ENCODE results near the gene ZNF326.
A peak's percentile ranks its signal among the peaks of the same experiment; 100 is the strongest.

Gene ZNF326

DNA sequence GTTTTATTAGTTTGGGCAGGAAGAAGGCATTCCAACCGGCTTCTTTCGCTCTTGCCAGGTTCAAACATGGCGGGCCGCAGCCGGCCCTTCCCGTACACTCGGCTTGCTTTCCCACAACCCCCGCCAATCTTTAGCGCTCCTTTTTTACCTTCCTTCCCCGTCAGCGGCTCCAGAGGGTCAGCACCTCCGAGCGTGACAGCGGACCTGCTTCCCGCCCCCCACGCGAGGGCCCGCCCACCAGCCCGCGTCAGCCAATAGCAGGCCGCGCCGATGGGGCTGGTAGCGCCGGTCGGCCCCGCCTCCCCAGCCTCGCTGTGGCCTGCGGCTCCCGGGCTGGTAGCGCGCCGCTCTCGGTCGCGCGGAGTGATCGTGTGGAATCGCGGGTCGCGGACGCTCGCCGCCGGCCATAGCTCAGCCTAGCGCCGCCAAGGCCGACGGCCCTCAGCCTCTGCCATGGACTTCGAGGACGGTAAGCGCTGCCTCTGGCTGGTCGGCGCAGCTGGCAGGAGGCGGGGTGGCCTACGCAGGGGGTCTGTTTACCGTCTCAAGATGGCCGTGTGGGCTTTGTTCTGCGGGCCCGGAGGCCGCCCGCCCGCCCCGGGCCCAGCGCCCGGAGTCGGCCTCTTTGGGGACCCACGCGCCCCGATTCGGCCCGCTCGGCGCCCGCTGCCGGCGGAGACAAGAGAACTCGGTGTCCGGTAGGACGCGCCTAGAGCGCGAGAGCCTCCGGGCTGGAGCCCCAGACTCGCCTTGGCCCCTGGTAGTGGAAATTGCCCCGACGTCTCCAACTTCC, at the start of gene ZNF326:
ZNF326 (plus strand) TSS at position 306 of the 793 bp plus-strand sequence; CDS start at position 454, 148 bp downstream.
- DNase-seq (ENCODE audit: low read depth, low spot score), result peak; percentile 87

- no peak for DNase-seq (ENCODE audit: low read depth, low spot score)
Observed at GRCh38 chr1:89945852-89946476, 48.9 kb upstream of the ZNF326 start.

DNA sequence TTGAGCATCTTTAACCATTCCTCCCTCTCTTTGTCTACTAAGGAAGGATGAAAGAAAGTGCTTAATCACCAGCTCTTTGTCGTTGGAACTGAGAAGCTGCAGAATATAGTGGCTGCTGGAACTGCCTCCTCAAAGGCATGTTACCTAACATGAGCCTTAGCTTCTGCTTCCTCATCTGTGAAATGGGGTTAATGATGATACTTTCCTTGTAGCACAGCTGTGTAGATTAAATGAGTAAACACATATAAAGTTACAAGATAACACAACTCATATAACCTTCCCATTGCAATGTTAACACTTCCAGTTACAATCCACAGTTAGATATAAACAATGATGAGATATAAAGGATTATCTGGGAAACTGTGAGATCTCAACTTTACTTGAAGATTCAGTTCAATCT, 48.4 kb upstream of the ZNF326 start:
- no peak for DNase-seq (ENCODE audit: low read depth, low spot score)

- no peak for DNase-seq (ENCODE audit: low read depth, low spot score)
Observed at GRCh38 chr1:89948722-89949345, 46.1 kb upstream of the ZNF326 start.

DNA sequence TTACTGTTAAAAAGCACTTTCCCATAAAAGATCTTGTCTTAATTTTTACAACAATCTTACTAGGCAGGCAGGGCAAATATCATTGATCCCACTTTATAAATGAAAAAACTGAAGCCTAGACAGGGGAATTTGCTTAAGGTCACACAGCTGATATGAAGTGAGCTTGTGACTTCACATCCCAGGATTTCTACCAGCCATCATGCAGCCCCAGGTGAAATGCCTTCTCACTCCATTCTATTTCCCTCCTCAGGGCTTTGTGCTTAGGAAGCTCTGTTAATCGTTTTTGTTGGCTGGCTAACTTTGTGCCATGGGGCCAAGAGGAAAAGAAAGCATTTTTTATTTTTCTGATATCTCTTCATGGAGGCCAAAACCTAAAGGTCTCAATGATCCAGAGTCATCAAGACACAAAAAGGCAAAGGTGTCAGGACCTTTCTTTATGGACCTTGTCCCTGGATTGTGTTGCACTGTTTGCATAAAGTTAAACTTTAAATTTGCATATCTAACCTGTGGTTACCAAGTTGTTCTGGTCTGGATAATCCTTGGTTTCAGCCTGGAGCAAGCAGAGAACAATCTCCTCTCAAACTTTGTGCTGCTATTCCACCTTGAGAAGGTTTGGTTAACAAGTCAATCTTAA, 44.8 kb upstream of the ZNF326 start:
- no peak for DNase-seq (ENCODE audit: low read depth, low spot score)

- DNase-seq (ENCODE audit: low read depth, low spot score), result no peak
Observed at GRCh38 chr1:89950703-89951102, 44.2 kb upstream of the ZNF326 start.

DNA sequence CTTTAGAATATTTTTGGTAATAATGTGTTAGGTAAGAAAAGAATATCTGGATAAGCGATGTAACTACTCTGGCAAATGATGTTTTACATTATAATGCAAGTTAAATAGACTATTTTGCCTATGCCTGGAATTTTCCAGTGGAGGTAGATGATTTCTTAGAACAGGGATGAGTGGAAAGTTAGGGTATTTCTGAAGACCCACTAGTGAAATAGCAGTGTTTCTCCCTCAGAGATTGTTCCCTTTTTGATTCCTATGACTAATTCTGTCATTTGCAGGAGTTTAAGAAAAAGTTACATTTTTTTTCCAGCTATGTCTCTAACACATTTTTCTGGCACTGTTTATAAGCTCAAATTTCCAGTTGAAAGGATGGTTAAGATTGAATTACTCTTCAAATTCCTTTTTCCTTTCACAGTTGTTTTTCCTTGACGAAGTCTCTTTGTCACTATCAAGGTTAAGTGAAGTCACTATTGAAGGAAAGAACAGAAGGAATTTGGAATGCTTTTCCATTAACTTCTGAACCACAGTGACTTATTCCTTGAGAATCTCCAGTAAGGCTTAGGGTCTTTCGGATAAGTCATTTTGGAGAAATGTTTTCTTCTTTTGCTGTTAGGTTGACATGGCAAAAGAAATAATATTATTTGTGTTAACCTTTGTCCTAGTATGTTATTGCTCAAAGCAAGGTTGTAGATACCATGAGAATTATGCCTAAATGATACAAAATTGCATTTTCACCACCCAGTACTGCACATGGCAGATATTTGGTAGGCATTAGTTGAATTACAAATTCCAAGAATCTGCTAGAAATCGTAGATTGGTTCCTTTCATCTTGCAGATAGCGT, 42.9 kb upstream of the ZNF326 start:
- DNase-seq (ENCODE audit: low read depth, low spot score), result no peak

DNA sequence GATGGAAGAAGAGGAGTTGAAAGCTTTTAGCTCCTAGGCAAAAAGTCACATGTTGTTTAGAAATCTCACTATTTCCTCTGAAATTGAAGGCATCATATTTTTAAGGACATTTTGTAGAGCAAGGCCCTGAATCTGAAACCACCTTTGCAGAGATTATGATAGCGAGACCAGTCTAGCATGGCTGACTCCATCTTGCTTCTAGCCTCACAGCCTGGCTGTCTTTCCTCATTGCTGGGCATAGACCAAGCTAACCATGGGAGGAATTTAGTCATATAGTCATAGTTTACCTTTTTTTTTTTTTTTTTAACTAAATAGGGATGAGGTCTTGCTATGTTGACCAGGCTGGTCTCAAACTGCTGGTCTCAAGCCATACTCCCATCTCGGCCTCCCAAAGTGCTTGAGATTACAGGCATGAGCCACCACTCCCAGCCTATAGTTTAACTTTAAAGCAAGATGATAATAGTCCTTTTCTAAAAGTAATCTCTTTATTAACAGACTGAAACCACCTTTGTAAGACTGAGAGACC, 42.2 kb upstream of the ZNF326 start:
- no peak for DNase-seq (ENCODE audit: low read depth, low spot score)

DNA sequence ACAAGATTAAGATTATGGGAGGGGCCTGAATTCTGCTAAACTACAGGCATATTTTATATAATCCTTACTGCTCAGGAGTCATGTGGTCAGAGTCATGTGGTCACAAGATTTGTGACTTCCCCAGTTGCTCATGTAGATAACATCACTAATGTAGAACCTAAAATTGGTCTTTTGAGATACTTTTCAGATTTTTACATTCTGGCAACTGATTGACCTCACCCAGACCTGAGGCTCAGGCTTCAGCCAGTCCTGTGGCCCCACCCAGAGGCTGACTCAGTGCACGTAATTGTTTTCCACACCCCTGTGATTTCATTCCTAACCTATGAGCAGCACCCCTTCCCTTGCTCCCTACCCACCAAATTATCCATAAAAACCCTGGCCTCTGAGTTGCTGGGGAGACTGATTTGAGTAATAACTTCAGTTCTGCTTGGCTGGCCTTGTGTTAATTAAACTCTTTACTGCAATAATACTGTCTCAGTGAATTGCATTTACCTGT, 41.7 kb upstream of the ZNF326 start:
- DNase-seq (ENCODE audit: low read depth, low spot score), result no peak

DNA sequence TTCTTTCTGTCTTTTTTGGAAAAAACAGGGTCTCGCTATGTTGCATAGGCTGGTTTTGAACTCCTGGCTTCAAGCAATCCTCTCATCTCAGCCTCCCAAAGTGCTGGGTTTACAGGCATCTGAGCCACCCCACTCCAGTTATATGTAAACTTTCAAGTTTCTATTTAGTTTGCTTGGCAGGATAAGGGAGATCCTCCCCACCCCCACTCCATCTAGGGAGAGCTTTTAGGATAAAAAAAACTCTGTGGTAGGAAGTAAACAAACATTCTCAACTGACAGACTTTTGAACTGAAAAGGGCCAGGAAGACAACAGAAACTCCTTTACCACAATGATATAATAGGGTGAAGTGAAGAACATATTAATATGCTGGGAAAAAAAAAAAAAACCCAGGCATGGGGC, 41.0 kb upstream of the ZNF326 start:
- DNase-seq (ENCODE audit: low read depth, low spot score), result no peak

DNA sequence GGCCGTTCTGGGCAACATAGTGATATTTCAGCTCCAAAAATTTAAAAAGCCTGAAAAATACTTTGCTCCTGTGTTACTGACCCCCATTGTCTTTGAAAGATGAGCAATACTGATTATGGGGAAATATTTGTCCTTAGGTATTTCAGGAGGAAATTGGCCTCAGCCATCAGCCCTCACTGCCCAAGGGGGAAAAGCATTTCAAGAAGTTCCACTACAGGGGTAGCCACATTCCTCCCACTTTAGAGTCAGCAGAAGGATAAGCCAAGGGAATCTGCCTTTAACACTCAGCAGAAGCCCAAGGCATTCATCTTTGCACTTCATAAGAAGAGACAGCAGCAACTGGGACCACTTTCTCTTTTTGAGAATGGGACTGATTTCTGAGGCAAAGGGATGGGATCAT, 40.5 kb upstream of the ZNF326 start:
- DNase-seq (ENCODE audit: low read depth, low spot score), result no peak

DNA sequence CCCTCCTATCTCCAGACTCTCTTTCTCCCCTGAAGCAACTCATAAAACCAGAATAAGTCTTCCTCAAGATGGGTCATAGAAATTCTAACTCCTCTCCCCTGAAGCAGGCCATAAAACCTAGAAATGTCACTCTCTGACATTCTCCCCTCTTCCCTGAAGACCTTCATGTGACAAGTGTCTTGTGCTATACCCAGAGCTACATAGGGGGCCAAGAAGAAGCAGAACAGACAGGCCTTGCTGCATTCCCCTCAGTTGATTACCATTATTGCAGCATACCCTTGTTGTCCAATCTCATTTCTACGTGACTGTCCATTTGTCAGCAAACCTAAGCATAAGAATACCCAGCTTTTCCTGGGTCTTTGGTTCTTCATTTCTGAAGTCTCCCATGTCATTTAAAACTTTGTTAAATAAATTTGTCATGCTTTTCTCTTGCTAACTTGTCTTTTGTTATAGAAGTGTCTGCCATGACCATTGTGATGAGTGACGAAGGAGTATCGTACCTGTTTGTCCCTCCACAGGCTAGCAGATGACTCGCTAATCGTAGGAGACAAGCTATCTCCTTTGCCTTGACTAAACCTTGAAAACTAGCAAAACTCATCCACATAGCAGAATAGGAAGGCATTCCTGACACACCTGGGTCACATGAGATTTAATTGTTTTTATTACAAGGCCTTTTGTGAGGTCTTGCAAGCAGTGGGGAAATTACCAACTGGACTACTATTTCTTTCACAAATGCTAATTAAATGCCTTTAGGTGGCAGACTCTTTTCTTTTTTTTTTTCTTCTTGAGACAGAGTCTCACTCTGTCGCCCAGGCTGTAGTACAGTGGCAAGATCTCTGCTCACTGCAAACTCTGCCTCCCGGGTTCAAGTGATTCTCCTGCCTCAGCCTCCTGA, 39.4 kb upstream of the ZNF326 start:
- DNase-seq (ENCODE audit: low read depth, low spot score), result no peak

DNA sequence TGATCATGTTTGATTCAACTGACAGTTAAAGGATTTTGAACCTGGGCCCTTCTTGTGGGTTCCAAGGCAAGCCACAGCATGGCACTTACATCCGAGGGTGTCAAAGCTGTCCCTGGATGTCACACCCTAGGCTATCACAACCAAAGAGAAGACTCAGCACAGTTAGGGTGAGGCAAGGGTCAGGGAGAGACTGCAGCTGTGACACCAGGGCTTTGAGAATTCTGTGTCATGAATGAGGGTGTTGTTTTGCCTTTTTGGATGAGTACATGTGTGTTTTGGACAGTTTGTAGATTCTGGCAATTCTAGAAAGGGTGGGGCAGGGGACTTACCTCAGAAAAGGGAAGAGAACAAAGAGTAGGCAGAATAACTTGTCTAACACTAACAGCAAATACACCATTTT, 37.8 kb upstream of the ZNF326 start:
- DNase-seq (ENCODE audit: low read depth, low spot score), result no peak

DNA sequence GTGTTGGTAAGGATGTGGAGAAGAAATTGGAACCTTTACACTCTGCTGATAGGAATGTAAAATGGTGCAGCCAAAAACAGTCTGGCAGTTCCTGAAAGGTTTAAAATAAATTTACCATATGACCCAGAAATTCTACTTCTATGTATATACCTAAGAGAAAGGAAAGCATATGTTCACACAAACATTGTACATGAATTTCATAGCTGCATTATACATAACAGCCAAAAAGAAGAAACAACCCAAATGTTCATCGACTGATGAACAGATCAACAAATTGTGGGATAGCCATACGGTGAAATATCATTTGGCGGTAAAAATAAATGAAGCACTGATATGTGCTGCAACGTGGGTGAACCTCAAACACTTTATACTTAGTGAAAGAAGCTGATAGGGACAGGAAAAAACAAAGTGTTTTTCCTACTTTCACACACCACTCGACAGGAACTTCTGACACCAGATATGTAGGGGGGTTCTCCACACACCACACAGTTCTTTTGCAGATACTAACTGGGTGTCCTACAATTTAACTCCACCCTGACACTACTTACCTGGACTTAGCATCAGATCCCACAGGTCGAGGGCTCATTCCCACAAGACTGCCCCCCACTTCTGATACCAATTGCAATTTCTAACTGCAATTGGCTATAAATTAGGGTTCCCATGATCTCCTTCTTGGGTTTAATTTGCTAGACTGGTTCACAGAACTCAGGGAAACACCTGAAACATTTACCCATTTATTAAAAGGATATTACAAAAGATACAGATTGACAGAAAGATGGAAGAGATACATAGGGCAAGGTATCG, 35.9 kb upstream of the ZNF326 start:
- DNase-seq (ENCODE audit: low read depth, low spot score), result no peak

GRCh38 chr1:89959719-89960118, 35.2 kb upstream of the ZNF326 start:
- no peak for DNase-seq (ENCODE audit: low read depth, low spot score)

DNA sequence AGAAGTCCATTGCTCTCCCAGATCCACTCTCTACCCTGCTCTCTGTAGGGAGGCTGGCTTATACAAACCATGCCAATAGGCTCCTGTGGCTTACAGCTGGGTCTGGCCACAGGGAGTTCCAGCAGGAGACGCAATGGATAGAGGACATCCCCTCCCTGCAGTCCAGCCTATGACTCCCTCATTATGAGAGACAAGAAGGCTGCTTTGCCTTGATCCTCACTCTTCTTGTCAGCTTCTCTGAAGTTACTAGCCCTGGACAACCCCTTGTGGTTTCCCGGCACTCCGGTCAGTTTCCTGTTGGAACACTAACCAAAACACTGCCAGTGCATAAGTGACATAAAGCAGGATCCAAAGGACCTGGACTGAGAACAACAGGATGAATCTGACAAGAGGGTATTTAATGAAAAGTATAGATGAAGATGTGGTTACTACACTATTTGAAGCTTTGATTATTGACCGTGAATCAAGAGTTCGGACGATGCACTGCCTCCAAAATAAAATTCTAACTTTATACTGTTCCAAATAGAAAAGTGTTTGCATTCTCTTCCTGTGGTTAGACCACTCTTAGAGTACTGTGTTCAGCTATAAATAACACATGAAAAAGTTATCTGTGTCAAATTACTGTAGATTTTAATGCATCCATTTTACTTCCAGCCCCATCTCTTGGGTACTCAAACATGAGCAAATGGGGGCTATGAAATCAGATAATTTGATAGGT, 32.7 kb upstream of the ZNF326 start:
- DNase-seq (ENCODE audit: low read depth, low spot score), result no peak

DNA sequence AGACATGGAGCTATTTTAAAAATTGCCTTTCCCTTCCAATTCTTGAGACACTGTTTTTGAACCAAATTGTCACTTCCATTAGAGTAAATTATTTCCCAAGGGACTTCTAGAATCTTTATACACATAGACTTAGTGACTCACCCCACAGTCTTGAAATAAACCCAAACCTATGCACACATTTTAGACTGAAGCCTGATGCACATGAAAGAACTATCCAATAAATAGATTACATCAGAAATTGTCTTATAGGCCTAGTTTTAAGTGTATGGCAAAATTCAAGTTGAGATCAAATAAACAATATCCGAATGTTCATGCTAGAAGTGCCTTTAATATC, 32.2 kb upstream of the ZNF326 start:
- no peak for DNase-seq (ENCODE audit: low read depth, low spot score)

DNA sequence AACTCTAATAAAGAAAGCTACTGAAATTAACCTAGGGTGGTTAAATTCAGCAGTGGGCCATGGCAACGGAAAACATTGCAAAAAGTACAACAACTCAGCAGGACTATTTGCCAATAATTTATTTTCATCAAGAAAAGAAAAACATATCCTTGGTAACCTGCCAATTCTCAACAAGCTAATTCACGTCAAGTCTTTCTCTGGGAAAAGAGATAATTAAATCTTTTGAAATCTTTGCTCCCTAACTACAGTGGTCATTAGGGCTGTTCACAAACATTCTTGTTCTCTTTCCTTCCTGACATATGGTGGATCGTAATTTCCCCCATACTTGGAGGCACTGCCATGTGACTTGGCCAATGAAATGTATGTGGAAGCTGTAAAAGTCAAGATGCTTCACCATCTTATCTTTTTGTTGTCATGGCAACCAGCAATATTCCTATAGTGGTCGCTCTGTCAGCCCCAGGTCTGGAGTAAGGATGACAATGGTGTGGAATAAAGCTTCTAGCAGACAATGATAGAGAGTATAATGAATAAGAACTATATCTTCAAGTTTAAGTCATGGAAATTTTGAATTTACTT, 29.6 kb upstream of the ZNF326 start:
- DNase-seq (ENCODE audit: low read depth, low spot score), result no peak

All from activated CD4-positive, CD25-positive, alpha-beta regulatory T cell treated with anti-CD3 and anti-CD28 coated beads, Interleukin-2, amount 50 U/mL, for 16 hours (primary cell).